ENCODE results near the gene MRPS12.
"Not testable (repeated sequence)": the region's sequence is repeated elsewhere in the genome, so short reads cannot be mapped to it uniquely, and the experiment has no call there.

MRPS12 gene

DNA sequence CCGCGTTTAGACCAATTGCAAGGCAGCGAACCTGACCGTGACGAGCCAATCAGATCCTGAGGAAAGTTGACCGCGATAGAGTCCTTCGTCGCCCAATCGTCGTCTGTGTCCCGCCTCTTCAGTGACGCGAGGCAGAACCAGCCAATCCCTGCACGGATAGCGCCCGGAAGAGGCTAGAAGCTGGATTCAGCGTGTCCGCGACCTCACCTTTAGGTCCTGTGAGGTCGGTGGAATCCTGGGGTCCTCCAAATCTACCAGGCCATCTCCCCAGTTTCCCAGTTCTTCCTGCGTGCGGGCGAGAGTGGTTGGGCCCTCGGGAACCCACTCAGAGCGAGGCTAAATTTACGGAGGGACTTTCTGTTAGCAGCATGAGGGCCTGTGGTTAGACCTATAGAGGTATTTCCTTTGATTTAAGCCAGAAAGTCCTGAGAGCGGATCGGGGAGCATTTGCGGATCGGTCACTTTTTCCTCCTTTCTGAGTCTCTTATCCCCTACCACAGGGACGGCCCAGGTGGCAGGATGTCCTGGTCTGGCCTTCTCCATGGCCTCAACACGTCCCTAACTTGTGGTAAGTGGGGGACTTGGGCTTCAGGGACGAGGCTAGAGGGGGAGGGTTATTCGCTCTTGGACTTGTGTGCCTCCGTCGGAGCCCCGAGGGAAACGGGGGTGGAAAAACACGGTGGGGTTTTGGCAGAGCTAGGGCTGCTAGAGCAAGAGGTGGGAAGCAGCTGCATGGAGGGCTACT lies at the start of gene MRPS12:
Gene MRPS12, plus strand, starts transcription at position 169 of the 745 bp plus-strand sequence. Its CDS starts 351 bp downstream, at position 520.
- DNase-seq (ENCODE audit: low read depth in 2 of 2) = peak; percentile 94 to 96

DNA sequence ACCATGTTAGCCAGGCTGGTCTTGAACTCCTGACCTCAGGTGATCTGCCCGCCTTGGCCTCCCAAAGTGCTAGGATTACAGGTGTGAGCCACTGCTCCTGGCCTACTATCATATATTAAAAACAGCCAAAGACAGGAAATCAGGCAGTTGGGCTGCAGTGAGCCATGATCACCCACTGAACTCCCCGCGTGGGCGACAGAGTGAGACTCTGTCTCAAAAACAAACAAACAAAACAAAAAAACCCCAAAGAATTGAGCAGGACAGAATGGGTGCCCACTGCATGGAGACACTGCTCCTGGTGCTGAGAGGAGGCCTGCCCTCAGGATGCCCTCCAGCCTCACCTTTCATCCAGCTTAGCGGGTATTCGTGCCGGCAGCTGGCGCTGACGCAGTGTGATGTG lies 47.5 kb upstream of the MRPS12 start:
- DNase-seq (ENCODE audit: low read depth in 2 of 2) = no peak

- not testable (repeated sequence) for DNase-seq (ENCODE audit: low read depth in 2 of 2)
These were observed 46.1 kb upstream of the MRPS12 start for GRCh38 chr19:38884691-38885090.

DNA sequence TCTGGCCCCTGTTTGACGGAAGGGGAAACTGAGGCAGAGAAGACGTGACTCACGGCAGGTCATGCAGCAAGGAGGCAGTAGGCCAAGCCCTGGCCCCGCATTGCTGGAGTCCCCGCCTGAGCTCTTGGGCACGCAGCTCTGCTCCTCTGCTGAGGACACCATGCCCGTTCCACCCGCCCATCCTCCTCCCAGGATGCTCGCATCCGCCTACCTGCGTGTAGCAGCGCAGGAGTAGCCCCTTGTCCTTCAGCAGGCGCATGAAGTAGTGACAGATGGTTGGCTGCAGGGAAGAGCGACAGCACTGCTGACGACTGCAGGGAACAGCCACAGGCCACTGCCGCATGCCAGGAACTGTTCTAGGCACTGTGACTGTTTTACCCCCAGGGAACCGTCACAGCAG lies 41.9 kb upstream of the MRPS12 start:
- no peak for DNase-seq (ENCODE audit: low read depth in 2 of 2)

DNA sequence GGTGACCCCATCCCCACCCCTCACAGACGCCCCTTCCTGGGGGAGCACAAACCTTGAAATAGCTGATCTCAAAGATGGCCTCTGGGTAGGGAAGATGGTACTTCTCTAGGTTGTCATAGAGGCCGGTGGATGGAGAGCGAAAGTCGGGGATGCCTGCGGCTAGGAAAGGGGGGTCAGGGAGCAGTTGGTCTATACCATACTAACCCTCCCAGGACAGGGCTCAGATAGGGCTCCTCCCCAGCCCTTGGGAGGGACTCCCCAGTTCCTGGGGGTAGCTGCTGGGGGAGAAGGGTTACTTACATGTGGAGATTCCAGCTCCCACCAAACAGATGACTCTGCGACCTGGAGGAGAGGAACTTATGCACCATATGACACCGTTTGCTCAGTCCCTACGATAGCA lies 40.9 kb upstream of the MRPS12 start:
- DNase-seq (ENCODE audit: low read depth in 2 of 2) = no peak

GRCh38 chr19:38890686-38891085 lies 40.1 kb upstream of the MRPS12 start:
- DNase-seq (ENCODE audit: low read depth in 2 of 2) = no peak

GRCh38 chr19:38891771-38892170 lies 39.0 kb upstream of the MRPS12 start:
- DNase-seq (ENCODE audit: low read depth in 2 of 2) = no peak

DNA sequence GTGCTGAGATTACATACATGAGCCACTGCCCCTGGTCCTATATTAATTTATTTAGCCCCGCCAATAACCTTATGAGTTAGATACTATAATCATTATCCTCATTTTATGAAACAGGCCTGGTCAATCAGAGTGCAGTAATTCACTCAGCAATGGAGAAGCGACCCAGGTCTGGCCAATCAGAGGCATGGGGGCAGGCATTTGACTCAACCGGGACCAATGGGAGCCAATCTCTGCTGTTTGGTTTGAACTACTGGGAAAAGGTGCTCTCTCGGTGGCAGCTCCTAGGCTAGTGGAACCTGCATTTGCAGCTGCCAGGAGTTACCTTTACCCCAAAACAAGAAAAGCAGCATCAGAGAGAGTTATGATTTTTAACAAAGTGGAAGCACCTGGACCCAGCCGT lies 37.9 kb upstream of the MRPS12 start:
- no peak for DNase-seq (ENCODE audit: low read depth in 2 of 2)

DNA sequence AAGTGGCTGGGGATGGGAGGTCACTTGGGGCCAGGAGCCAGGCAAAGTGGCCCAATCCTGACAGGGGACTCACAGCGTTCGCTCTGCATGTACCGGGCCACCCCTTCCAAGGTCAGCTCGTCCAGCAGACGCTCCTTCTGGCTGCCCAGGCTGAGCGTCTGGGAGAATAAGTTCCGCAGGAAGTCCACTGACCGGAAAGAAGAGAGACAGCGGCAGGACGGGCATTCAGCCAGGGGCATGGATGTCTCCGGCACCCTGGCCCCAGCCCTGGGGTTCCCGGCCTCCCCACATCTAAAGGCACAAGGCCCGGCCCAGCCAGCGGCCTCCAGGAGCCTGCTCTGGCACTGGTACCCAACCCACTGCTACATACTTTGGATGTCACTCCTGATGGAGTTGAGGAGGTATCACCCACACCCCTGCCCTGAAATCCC lies 37.4 kb upstream of the MRPS12 start:
- DNase-seq (ENCODE audit: low read depth in 2 of 2) = no peak

GRCh38 chr19:38894968-38895367 lies 35.8 kb upstream of the MRPS12 start:
- DNase-seq (ENCODE audit: low read depth in 2 of 2) = no peak

DNA sequence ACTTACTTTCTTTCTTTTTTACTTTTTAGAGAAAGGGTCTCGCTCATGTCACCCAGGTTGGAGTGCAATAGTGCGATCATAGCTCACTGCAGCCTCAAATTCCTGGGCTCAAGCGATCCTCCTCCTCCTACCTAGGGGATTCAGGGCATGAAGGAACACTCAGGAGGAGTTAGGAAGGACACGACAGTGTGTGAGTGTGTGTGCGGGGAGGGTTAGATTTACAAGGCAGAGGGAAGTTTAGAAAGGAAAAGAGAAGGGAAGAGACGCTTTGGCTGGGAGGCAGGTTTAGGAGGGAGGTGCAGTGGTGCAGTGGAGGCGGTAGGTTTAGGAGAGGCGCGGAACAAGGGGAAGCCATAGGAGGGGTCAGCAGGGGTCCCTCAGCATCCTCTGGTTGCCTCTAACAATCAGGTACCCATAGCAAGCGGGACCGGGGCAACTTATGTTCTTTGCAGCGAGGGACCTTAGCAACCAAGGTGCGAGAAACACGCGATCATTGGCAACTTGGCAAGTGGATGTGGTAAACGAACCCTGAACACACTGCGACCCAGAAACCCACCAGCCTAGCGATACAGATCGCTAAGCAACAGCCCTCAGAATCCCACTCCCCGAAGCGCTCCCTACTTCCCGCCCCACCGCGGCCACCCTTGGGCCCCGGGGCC lies 31.8 kb upstream of the MRPS12 start:
- no peak for DNase-seq (ENCODE audit: low read depth in 2 of 2)

- peak; percentile 92 to 97 for DNase-seq (ENCODE audit: low read depth in 2 of 2)
These were observed 31.1 kb upstream of the MRPS12 start, which contains the start of the genes NFKBIB and SIRT2 for GRCh38 chr19:38899447-38900201. TSS of gene NFKBIB (plus strand) at chr19:38899969. CDS start at chr19:38900033, 64 bp downstream. TSS of gene SIRT2 (minus strand) at chr19:38899618. CDS start at chr19:38899521, 97 bp downstream.

DNA sequence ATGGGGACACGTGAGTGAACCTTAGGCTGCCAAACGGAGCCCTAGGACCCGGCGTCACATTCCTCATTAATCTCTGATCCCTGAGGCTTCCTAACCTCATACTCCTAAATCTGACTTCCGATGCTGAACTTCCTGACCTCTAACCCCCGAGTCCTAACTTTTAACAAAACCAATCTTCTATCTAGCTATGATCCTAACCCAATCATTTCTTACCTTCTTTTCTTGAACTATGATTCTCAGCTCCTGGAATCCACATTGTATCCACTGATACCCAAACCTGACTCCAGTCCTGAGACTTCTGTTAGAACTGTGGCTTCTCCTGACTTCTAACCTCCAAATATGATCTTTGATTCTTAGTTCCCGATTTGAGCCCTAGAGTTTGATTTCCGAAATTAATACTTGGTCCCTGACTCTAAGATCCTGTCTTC lies 30.5 kb upstream of the MRPS12 start:
- DNase-seq (ENCODE audit: low read depth in 2 of 2) = no peak

DNA sequence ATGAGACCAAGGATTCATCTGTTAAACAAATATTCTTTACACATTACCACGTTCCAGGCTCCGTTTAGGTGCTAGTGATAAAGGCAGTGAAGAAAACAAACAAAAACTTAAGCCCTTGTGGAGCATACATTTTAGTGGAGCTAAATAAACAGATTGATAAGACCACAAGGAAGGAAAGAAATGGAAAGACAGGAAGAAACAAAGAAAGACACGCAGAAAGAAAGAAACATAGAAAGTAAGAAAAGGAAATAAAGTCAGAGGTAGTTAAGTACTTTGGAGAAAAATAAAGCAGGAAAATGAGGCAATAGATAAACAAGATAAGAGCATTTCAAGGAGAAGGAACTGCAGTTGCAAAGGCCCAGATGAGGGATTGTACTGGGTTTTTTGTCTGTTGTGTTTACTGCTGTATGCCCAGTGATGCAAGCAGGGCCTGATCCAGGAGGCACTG lies 30.0 kb upstream of the MRPS12 start:
- no peak for DNase-seq (ENCODE audit: low read depth in 2 of 2)

- DNase-seq (ENCODE audit: low read depth in 2 of 2) = no peak
These were observed 29.1 kb upstream of the MRPS12 start for GRCh38 chr19:38901683-38902082.

GRCh38 chr19:38904581-38905539 lies 25.9 kb upstream of the MRPS12 start:
- no peak for DNase-seq (ENCODE audit: low read depth in 2 of 2)

DNA sequence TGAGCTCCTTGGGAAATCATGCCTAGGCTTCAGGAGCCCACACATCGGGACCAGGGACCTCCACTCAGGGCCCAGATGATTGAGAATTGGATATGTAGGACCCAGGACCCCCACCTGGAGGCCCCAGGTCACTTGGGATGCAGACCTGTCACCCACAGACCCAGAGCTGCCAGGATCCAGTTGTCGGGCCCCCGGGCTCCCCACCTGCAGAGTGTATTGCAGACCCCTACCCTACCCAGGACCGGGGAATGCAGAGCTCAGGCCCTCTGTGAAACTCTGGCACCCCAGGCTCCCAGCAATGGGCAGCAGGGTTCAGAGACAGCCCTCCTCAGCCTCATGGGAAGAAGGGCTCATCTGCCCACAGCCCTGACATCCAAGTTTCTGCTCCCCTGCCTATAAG lies 25.1 kb upstream of the MRPS12 start:
- no peak for DNase-seq (ENCODE audit: low read depth in 2 of 2)

- no peak for DNase-seq (ENCODE audit: low read depth in 2 of 2)
These were observed 23.5 kb upstream of the MRPS12 start for GRCh38 chr19:38907227-38907626.

- DNase-seq (ENCODE audit: low read depth in 2 of 2) = no peak
These were observed 23.1 kb upstream of the MRPS12 start for GRCh38 chr19:38907670-38908069.

GRCh38 chr19:38908911-38909310 lies 21.8 kb upstream of the MRPS12 start:
- DNase-seq (ENCODE audit: low read depth in 2 of 2) = no peak

DNA sequence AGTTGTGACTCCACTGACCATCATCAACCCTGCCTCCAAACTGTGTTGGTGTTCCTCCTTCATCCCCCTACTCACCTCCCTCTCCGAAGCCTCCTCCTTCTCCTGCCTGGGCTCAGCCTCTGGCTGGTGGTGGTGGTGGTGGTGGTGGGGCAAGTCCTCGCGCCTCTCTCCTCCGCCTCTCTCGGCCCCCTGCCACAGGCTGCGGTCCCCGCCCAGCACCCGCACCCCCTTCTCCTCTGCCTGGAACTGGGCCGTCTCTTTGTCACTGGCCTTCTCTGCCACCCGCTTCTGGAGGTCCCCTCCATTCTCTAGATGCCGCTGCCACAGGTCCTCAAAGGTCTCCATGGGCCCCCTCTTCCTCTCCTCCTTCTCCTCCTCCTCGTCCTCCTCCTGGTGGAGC lies 20.3 kb upstream of the MRPS12 start:
- no peak for DNase-seq (ENCODE audit: low read depth in 2 of 2)

Data from stimulated activated CD4-positive, alpha-beta T cell treated with anti-CD3 and anti-CD28 coated beads, Interleukin-1b, Interleukin-23, amount 100 ng/mL, for 1 hour (primary cell).